Erythroblast (primary cell): ENCODE measurements around the gene PTPRC.

Experiments
- GATA1 ChIP-seq: IDR thresholded peaks from 2 replicates; pipeline ENCODE4 v1.6.1; 2011; ENCODE audit warnings: low read depth, mild to moderate bottlenecking, control low read depth, low read length, moderate library complexity
- POLR2A ChIP-seq: IDR thresholded peaks from 2 replicates; pipeline ENCODE4 v1.6.1; 2011; ENCODE audit warnings: mild to moderate bottlenecking, low read length

DNA sequence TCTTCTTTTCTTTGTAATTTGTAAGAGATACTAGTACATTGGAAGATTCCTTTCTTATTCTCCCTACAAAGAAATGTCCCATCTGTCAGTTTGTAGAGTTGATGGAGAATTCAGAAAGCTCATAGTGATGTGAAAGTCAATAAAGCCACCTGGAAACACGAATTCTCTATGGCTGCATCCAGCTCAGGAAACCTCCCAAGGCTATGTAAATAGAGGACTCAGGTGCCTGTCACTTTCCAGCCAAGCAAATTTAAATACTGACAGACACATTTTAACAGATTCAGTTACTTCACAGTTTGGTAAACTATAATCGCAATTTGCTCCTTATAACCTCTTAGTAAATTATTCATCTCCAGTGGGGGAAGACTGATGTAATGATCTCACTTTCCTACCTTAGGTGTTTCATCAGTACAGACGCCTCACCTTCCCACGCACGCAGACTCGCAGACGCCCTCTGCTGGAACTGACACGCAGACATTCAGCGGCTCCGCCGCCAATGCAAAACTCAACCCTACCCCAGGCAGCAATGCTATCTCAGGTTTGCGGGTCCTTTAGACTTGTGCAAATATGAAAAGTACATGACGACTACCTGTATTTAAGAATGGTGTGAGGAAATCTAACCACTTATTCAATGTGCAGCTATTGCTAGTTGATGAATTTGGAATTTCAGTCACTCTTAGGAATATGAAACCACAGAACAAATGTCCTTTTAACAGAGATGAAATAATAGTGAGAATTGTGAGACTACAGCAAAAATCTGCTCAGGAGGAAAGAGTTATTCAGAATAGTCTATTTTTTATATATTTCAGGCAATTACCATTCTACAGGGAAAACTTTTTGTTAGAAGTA is 60.6 kb downstream of the PTPRC start:
- TF ChIP-seq POLR2A, result no peak
- no peak for TF ChIP-seq GATA1
